Fibroblast of skin of right biceps (primary cell): Measurements from ENCODE around the gene OR52B4.
"Not testable (repeated sequence)": the region's sequence is repeated elsewhere in the genome, so short reads cannot be mapped to it uniquely, and the experiment has no call there.

Source experiments
- DNase-seq: peaks from one replicate; pipeline ENCODE4 v3.0.0-alpha.2; 2013

Gene OR52B4

GRCh38 chr11:4368286-4368685 lies at the start of gene OR52B4:
TSS of gene OR52B4 (minus strand) at chr11:4368386. CDS start at chr11:4368295, 91 bp downstream.
- no peak for DNase-seq

- DNase-seq, result no peak
These were observed 48.6 kb upstream of the OR52B4 start for GRCh38 chr11:4416816-4417215.

- DNase-seq, result no peak
These were observed 48.1 kb upstream of the OR52B4 start for GRCh38 chr11:4416306-4416705.

GRCh38 chr11:4406206-4406605 lies 38.0 kb upstream of the OR52B4 start:
- DNase-seq, result not testable (repeated sequence)

DNA sequence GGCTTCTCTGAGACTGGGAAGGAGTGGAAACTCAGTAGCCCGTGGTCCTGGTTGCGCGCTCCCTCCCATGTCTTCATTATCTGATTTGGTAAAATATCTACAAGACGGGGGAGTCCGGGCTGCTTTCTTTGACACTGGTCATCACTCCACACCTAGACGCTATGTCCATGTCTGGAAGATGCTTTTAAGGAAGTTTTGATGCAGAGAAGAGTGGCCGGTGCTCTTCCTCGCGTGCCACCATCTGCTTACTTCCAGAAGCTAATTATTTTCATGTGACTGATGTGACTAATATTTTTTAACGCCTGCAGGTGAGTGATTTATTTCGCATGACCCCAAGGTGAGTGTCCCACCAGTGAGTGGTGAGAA lies 25.7 kb upstream of the OR52B4 start:
- DNase-seq, result no peak

GRCh38 chr11:4393209-4393857 lies 25.1 kb upstream of the OR52B4 start, which contains the start of gene TRIM21:
TSS of gene TRIM21 (minus strand) at chr11:4393702. CDS start at chr11:4390409, 3,293 bp downstream.
- peak; percentile 79 for DNase-seq

GRCh38 chr11:4388221-4388620 lies 20.0 kb upstream of the OR52B4 start:
- no peak for DNase-seq

GRCh38 chr11:4385978-4386740 lies 18.0 kb upstream of the OR52B4 start:
- DNase-seq, result no peak

DNA sequence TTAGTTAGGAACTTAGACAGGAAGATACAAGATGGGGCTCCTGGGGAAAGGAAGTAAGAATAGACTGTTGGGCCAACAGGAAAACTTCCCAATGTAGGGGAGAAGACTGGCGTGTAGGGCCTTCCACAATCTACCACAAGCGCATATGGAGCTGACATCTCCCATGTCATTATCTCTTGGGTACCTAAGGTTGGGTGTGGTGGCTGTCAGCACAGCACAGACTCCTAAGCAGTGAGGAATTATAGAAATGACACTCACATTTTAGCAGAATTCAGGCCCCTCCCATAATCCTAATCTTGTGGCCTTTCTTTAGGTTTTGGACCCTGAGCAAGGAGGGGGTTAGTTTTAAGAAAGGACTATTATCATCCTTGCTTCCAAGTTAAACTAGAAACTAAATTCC lies 13.7 kb upstream of the OR52B4 start:
- no peak for DNase-seq

DNA sequence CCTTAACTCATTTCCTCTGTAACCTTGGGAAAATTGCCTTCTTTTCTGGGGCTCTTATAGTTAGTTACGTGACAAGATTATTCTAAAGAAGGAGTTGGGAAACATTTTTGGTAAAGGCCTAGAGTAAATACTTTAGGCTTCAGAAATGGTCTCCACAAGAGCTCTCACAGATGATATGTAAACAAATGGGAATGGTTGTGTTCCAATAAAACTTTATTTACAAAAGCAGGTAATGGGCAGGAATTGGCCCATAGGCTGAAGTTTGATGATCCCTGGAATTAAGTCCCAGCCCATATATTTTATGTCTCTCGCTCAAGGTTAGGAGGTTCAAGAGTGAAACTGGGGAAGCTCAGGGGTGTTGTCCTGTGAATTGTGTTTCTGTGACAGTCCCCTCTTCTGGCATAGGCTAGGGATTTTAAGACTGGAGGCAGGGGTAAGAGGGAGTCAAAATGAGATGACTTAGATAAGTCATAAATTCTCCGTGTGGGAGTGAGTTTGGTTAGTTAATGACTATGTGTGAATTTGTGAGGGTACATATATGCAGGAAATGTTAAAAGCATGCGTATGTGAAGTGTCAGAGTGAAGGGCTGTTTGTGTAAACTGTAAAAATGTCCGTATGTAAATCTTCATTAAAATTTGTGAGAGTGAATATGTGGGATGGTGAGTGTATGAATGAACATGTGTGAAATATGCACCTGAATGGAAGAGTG lies 7.4 kb upstream of the OR52B4 start:
- no peak for DNase-seq

GRCh38 chr11:4370166-4370565 lies 2.0 kb upstream of the OR52B4 start:
- no peak for DNase-seq

DNA sequence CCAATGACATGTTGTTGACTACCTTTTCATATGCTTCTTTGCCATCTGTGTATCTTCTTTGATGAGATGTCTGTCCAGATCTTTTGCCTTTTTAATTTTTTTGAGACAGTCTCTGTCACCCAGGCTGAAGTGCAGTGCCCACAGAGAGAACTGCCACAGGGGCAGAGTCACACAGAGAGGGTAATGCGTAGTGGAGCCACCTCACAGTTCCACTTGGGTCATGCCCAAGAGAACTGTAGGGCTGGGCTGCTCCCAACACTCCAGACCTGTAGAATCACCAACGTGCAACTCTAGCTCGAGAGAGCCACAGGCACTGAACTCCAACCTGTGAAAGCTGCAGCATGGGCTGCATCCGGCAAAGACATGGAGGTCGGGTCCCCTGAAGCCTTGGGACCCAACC lies 20.0 kb downstream of the OR52B4 start:
- DNase-seq, result not testable (repeated sequence)

- DNase-seq, result not testable (repeated sequence)
These were observed 22.8 kb downstream of the OR52B4 start for GRCh38 chr11:4345366-4345765.

DNA sequence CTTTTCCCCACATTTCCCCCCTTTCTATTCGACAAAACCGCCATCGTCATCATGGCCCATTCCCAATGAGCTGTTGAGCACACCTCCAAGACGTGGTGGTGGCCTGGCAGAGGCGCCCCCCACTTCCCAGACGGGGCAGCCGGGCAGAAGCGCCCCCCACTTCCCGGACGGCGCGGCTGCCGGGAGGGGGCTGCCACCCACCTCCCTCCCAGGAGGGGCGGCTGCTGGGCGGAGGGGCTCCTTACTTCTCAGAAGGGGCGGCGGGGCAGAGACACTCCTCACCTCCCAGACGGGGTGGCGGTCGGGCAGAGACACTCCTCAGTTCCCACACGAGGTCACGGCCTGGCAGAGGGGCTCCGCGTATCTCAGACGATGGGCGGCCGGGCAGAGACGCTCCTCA lies 33.8 kb downstream of the OR52B4 start:
- DNase-seq, result not testable (repeated sequence)
